HG03103 (cell line): ENCODE results near the gene TRIM15.

ENCODE experiments used
- ATAC-seq: cut with Tn5 transposase; IDR thresholded peaks from one replicate; pipeline ENCODE4 v1.9.1; 2021; ENCODE audit warnings: low read depth; ENCODE audit not compliant: unreplicated experiment

The TRIM15 gene

DNA sequence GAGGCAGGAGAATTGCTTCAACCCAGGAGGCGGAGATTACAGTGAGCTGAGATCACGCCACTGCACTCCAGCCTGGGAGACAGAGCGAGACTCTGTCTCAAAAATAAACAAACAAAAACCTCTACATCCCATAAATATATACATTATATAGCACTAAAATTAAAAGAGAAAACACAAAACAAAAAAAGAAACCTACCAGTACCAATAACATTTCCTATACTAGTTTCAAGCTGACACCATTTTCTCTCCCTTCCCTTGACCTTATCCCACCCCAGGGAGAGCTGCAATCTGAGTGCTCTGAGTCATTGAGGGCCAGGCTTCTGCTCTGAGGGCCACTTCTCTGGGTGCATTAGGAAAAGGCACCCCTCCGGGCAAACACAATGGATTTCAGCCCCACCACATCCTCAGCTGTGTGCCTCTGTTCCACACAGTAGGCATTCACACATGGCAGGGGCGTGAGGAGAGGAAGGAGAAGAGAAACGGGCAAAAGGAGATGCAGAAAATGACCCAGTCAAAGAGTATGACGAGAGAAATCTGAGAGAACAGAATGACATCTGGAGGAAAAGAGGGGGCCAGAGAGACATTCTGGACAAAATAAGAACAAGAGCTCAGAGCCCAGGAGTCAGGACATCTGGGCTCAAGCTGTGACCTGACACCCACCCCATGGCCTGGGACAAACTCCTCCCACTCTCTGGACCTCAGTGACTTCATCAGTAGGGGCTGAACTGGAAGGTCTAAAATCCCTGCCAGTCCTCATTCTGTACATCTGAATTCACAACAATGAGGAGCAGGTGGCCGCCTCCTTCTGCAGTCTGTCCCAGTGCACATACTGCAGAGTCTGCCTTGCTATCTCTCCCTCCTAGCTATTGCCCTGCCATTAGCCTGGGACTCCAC is 31.7 kb downstream of the TRIM15 start:
- no peak for ATAC-seq

DNA sequence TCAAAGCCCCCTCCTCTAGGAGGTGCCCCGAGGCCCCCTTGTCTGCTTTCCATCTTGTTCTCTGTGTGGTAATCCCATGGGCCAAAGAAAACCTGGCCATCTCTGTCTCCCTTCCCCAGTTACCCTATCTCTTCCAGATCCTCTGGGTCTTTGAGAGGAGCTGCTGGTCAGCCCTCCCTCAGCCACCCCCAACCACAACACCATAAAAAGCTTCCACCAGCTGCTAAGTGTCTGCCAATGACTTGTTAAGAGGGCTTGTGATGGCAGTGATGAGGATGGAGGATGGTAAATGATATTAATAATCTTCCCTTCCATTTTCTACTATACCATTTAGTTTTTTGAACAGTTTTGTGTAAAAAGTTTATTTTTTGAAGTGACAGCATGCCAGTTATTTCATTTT is 32.6 kb downstream of the TRIM15 start:
- ATAC-seq: no peak

DNA sequence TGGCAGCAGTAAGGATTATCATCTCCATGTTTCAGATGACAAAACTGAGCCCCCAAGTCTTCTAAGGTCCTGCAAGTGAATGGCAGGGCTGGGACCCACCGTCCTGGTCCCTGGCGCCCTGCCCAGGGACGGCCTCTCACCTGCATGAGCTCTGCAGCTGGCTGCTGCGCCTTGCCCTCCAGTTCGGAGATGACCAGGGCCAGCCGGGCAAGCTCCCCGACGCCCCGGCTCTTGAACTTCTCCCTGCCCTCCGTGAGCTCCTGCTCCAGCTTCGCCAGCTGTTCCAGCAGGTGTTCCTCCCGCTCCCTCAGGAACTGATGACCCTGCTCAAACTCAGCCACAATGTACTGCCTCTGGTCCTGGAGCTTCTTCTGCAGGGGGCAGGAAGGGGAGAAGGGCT is 33.0 kb downstream of the TRIM15 start:
- no peak for ATAC-seq

DNA sequence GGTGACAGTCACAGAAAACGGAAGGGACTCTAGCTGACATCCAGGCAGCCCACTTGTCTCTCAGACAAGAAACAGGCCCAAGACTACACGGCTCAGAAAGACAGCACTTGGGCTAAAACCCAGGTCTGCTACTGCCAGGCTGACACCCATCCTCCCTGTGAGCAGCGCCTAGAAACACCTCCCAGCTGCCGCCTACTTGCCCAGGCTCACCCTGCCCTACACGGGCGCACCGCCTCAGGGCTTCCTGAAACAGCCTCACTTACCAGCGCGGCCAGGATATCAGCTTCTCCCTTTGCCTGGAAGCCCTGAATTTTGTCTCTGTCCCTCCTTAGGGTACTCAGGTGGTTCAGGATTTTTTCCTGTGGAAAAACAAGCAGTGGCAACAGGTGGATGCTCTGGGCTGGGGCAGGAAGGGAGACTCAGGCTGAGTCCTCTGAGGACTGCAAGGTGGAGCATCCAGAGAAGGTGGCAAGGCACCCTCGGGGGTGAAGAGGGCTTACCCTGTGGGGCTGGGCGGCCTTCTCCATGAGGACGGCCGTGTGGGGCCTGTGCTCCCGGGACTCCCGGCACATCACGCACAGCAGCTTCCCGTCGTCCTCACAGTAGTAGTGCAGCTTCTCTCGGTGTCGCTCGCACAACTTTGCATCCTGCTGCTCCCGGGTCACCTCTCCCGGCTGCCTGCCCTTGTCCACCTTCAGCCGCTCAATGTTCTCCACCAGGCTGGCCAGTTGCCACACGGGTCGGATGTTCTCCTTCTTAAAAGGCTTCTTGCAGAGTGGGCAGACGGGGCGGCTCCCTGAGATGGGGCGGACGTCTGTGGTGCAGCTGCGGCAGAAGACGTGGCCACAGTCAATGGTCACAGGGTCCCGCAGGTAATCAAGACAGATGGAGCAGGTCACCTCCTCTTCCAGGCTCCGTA is 35.1 kb downstream of the TRIM15 start:
- ATAC-seq: no peak

DNA sequence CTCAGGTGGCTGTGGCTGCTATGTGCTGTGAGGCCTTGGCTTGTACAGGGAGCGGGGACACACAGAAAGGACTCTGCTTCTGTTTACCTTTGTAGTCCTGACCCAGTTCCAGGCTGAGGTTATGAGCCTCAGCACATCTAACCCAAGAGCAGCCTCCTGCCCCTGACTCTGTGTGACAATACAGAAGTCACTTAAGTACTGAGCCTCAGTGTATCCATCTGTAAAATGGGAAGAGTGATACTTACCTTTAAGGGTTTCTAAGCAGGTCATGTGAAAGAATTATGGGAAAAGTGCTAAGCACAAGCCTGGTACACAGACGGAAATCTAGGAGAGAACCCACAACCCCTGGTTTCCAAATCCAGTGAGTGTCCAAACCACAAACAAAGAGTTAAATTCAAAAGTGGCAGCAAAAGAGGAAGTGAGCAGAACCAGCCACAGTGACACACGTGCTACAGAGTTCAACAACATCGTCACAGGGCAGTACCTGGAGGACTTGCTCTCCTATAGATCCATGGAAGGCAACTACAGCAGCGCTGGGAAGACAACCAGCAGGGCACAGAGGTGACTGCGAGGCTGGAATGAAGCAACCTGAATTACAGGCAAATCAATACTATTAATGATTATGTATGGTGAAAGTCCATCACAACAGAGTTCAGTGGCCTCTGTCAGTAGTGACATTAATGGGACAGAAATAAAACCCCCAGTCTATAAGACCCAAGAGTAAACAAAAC is 37.4 kb downstream of the TRIM15 start:
- ATAC-seq: no peak

DNA sequence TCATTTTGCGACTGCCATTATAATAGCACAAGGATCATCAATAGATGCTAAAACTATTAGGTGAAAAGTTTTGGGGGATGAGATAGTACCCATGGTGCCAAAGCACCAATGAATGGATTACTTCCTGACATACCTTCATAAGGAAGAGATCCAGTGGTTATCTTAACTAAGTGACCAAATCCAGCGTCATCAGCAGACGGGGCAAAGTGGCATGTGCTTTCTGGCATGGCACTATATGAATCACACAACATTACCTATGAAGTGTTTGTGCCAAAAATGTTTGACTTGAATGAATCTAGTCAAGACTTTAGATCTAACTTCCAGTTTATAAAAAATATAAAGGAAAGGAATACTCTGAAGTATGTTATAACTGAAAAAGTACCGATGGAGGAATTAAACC is 39.0 kb downstream of the TRIM15 start:
- no peak for ATAC-seq

DNA sequence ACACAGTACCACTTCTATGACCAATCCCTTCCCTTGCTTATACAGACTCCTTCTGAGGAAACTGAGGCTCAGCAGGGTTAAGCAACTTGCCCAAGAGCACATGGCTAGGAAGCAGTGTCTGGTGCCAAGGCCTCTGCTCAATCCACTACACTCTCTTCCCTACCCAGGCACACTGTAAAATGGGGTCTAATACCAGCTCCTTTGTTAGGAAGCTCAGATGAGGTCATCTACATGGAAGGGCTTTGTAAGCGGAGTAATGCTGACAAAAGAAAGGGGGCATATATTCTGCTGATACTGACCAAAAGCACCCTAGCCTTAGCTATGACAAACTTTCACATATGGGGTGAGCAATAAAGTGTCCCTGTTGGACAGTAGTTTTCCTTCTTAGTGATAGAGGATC is 40.8 kb downstream of the TRIM15 start:
- ATAC-seq: no peak

DNA sequence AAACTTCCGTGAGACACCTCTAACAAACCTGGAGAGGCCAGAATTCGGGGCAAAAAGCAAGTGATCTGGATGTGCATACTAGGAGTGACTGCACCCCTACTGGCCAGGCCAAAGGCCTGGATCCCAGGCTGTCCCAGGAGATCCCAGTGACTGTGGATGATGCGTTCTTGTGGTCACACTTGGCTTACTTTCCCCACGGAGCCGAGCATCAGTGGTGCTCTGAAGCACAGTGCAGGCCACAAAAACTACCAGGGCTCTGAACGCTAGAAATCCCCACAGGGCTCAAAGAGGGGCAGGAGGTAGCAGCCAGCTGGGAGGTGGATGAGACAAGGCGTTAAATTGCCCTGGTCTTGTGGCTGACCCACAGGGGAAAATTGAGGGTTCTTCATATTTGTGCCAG is 42.8 kb downstream of the TRIM15 start:
- no peak for ATAC-seq

DNA sequence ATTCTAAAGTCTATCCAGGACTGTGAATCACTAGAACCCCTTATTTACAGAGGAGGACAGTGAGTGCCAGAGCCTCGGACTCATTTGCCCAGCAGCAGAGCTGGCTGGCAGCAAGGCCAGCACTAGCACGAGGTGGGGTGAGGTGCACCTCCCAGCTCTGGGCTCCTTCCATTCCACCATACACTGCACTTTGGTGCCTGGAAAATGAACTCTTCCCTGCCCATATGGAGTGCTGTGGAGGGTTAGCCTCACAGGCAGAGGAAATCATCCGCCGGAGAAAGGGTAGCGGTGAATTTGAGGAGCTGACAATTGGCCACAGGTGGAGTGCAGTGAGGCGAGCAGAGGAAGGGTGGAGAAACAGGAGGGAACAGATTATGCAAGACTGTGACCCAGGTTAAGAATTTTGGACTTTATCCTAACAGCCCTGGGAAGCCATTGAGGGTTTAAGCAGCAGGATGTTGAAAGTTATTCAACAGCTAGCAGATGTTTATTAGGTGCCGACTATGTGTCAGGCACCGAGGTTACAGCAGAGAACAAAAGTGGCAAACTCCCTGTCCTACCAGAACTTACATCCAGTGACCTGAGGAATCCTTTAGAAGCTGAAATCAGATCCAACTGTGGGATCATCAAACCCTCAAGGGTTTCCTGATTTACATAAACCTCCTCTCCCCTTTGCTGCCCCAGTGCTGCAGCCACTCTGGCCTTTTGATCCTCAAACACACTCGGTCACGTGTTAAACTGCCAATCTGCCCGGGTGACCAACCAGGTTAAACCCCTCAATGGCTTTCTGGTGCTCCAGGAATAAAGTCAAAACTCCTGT is 43.7 kb downstream of the TRIM15 start:
- ATAC-seq: no peak

DNA sequence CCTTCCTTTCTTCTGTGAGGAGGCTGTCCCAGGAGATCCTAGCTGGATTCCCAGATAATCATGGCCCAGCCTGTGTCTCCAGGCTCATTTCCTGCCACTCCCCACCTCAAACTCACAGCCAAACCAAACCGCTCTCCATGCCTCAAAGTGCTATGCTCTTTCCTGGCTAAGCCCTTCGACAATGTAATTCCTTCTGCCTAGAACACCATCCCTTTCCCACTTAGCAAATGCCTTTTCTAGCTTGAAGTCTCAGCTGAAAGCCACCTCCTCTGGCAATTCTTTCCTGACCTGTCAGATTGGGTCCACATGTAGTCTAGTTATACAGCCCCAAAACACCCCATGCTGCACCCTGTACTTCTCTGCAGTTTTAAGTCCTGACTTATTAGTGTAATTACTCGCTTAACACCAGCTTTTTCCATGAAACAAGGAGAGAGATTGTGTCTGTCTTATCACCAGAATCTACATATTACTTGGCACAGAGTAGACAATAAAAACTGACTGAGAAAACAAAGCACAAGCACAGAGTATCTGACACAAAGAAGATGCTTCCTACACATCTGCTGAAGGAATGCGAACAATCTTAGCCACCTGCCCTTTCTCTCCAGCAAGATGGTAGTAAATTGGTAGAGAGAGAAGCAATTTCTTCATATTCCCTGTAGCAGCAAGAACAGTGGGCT is 44.4 kb downstream of the TRIM15 start:
- ATAC-seq: no peak

DNA sequence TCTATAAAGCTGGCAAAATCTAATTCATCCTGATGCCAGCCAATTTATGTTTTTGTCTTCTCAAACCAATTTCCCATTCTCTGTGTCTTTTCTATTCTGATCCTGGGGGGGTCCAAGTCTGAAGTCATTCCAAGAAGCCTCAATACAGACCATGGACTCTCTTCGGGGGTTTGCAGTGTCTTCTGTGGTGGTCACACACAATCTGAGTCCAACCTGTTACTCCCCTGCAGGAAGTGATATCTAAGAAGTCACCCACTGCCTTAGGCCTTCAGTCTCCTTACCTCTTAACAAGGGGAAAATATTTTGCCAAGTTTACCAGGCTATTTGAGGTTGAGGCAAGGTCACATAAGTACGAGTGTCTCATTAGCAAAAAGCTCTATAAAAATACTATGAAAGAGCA is 48.0 kb downstream of the TRIM15 start:
- ATAC-seq: no peak

DNA sequence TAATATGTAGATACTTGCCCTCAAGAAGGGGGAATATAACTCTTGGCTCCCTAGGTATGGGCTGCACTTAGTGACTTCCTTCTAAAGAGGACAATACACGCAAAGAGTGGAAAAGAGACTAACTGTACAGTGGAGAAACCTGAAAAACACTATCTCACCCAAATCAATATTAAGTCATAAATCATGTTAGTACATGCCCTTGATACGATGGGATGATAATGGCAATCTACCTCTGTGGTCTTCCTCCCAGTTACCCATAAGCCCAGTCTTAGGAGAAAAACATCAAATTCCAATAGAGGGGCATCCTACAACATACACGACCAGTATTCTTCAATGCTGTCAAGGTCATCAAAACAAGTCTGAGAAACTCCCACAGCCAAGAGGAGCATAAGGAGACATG is 48.6 kb downstream of the TRIM15 start:
- no peak for ATAC-seq

DNA sequence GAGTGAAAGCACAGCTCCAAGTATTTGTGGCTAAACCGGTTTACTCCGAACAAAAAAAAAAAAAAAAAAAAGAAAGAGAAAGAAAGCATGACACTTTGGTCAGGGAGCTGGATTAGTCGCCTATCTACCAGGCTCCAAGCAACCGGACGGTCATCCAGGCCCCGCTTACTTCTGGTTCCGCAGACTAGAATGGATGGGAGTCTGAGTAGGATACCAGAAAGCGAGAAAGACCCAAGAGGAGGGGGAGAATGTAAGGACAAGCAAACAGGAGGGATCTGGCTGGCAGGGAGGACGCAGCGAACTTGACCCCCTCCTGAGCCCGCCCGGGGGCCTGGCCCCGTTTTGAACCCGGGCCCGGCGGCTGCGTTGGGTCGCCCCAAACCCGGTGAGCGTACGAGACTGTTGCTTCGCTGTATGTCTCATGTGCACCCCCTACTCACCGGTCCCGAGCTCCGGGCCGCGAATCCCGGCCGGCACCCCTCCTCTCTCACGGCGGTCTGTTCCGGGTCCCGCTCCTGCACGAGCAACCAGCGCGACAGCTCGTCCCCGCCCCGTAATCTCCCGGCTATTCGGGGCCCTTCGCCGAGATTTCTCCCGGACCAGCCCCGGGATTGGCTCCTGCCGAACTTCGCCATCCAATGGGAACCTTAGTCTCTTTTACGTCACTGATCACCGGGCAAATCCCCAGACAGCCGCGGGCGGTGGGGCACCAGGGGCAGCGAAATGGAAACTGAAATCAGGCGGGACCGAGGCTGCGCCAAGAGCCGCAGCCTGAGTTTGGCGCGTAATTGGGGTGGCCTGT is 49.7 kb downstream of the TRIM15 start, which contains the start of gene TRIM26:
TSS of gene TRIM26 (minus strand) at position 542 of the 802 bp plus-strand sequence. CDS start 14,303 bp downstream, outside the sequence.
- ATAC-seq: peak; percentile 73

DNA sequence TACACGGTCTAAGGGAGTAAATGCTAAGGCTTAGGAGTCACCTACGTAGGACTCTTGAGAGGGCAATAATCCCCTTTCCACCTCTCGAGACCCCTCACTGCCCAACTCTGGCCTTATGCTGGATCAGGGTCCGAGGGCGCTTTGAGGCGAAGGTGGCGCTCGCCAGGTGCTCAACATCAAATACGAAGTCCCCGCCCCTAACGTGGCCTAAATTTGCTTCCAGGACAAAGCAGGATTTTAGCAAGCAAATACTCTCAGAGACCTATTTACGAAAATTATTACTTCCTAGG is 50.3 kb downstream of the TRIM15 start:
- ATAC-seq: no peak

DNA sequence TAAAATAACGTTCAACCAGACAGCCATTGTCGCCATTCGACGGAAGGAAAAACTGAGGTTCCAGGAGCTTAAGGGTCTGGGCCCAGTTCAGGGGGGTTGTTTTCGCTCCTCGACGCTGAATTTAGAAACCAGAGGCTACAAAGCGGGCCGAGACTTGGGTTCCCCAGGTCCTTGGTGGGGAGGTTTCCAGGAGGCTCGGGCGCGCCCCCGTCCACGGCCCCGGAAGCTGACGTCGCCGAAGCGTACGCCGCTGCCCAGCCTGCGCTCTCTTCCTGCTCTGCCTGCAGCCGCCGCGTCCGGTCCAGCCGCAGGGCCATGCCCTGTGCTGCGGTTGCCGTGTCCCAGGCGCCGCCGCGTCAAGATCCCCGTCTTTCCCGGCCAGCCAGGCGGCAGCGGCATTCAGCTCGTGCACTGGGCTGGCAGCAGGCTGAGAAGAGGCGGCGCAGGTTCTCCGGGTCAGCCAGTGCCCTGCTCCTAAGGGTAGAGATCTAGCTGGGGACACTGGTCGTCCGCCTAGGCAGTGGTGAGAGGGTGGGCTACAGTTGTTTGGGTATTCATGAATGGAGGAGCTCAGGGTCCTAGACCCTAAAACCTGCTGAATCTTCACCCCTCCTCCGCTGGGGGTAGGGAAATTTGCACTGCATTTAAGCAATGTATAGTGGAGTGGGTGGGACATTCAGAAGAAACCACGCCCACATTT is 50.8 kb downstream of the TRIM15 start:
- ATAC-seq: peak; percentile 44

DNA sequence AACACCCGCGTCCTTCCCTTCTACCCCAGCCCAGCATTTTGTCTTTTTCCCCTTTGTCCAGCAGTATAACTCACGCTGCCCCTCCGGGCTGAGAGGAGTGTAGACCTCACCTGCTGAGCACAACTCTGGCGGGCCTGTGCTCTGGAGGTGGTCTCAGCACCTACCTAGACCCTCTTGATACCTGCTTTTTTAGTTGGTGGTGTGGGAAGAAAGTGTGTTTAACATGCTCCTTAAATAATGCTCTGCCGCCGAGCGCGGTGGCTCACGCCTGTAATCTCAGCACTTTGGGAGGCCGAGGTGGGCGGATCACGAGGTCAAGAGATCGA is 51.3 kb downstream of the TRIM15 start:
- no peak for ATAC-seq

DNA sequence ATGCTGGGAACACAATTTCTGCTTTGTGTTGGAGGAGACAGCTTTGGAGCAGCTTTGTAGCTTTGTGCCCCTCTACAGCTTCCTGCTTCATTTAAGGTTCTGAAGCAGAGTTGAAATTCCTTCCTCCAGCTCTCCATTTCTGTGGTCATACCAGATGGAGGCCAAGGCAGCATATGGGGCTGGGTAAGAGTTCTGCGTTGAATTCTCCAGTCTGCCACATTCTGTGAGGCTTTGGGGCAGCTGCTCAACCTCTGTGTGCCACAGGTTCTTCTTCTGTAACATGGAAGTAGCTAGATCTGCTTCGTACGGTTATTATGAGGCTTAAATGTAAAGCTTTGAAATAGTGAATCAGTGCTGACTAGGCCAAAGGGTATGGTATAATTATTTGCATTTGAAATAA is 52.8 kb downstream of the TRIM15 start:
- ATAC-seq: no peak

DNA sequence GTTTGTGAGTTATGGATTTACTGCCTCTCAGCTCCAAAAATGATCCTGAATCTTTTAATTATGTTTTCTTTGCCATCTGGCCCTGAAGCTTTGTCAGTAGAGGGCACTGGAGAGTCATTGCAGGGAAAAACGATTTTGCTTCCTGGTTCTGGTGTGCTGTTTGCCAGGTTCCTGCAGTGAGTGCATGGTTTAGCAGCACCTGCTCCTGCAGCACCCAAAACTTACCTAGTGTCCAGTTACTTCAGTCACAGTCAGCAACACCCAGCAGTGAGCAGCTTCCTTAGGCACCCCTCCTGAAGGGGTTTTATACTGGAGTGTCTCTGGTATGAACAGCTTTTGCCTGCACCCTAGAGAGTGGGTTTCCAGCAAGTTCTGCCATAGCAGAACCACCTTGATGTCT is 55.9 kb downstream of the TRIM15 start:
- no peak for ATAC-seq
